ENCODE measurements around the gene NHEJ1.
"Not testable (repeated sequence)": the region's sequence is repeated elsewhere in the genome, so short reads cannot be mapped to it uniquely, and the experiment has no call there.

The NHEJ1 gene

GRCh38 chr2:219160186-219161017 is at the start of gene NHEJ1:
TSS of gene NHEJ1 (minus strand) at chr2:219160815. CDS start at chr2:219158362, 2,453 bp downstream.
- peak; percentile 85 to 88 for DNase-seq (ENCODE audit: low read depth in 2 of 2)

GRCh38 chr2:219209236-219210195 is 48.9 kb upstream of the NHEJ1 start:
- no peak for DNase-seq (ENCODE audit: low read depth in 2 of 2)

- DNase-seq (ENCODE audit: low read depth in 2 of 2): no peak
These were observed 47.5 kb upstream of the NHEJ1 start for GRCh38 chr2:219207884-219208740.

GRCh38 chr2:219207134-219207883 is 46.7 kb upstream of the NHEJ1 start:
- no peak for DNase-seq (ENCODE audit: low read depth in 2 of 2)

GRCh38 chr2:219206328-219207133 is 45.9 kb upstream of the NHEJ1 start, which contains the start of gene ZFAND2B:
TSS of gene ZFAND2B (plus strand) at chr2:219206782. CDS start at chr2:219206988, 206 bp downstream.
- DNase-seq (ENCODE audit: low read depth in 2 of 2): peak; percentile 83 to 93

- DNase-seq (ENCODE audit: low read depth in 2 of 2): no peak
These were observed 45.3 kb upstream of the NHEJ1 start for GRCh38 chr2:219205981-219206327.

GRCh38 chr2:219205165-219205538 is 44.5 kb upstream of the NHEJ1 start:
- no peak for DNase-seq (ENCODE audit: low read depth in 2 of 2)

- DNase-seq (ENCODE audit: low read depth in 2 of 2): no peak
These were observed 44.0 kb upstream of the NHEJ1 start for GRCh38 chr2:219204425-219205164.

GRCh38 chr2:219201331-219201730 is 40.7 kb upstream of the NHEJ1 start:
- DNase-seq (ENCODE audit: low read depth in 2 of 2): not testable (repeated sequence)

- DNase-seq (ENCODE audit: low read depth in 2 of 2): not testable (repeated sequence)
These were observed 40.1 kb upstream of the NHEJ1 start for GRCh38 chr2:219200502-219201326.

GRCh38 chr2:219199470-219200211 is 39.0 kb upstream of the NHEJ1 start:
- no peak for DNase-seq (ENCODE audit: low read depth in 2 of 2)

- no peak for DNase-seq (ENCODE audit: low read depth in 2 of 2)
These were observed 38.4 kb upstream of the NHEJ1 start for GRCh38 chr2:219198974-219199373.

GRCh38 chr2:219197388-219197787 is 36.8 kb upstream of the NHEJ1 start:
- DNase-seq (ENCODE audit: low read depth in 2 of 2): no peak

- no peak for DNase-seq (ENCODE audit: low read depth in 2 of 2)
These were observed 26.3 kb upstream of the NHEJ1 start for GRCh38 chr2:219186754-219187456.

- no peak for DNase-seq (ENCODE audit: low read depth in 2 of 2)
These were observed 23.5 kb upstream of the NHEJ1 start for GRCh38 chr2:219184121-219184520.

GRCh38 chr2:219183151-219183772 is 22.6 kb upstream of the NHEJ1 start:
- no peak for DNase-seq (ENCODE audit: low read depth in 2 of 2)

All from stimulated activated CD8-positive, alpha-beta memory T cell treated with anti-CD3 and anti-CD28 coated beads, Interleukin-7, amount 100 ng/mL, for 4 hours (primary cell).